ENCODE measurements around the gene BAG1.

BAG1 gene

DNA sequence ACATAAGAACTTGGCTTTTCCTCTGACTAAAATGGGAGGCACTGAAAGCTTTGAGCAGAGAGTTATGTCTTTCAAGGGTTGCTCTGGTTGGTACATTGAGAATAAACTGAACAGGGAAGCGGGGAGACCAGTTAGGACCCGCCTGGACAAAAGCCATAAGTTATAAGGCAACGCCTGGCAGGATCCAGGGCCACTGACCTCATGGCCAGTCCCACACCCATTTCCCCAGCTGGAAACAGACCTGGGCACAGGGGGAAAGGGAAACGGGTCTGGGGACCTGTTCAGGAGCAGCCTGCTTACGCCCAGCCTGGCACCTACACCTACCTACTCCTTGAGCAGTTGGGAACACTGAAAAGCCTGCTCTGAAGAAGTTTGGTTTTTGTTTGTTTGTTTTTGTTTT, 23.2 kb downstream of the BAG1 start:
- in situ Hi-C loops (cut with HindIII; ENCODE audit: low pct_ligation_motif_present, low sequenced_read_pairs): no loop called here
- H3K36me3 ChIP-seq (replicated peaks): no peaks in the 10 kb centered on the region
- H3K4me3 ChIP-seq (ENCODE audit: low read depth, low read length): no peak overlapping the region
- H3K27ac ChIP-seq: no peak overlapping the region
- H3K27me3 ChIP-seq (replicated peaks): no peaks in the 10 kb centered on the region
- no peak for DNase-seq
- TF ChIP-seq, protein P1, sequence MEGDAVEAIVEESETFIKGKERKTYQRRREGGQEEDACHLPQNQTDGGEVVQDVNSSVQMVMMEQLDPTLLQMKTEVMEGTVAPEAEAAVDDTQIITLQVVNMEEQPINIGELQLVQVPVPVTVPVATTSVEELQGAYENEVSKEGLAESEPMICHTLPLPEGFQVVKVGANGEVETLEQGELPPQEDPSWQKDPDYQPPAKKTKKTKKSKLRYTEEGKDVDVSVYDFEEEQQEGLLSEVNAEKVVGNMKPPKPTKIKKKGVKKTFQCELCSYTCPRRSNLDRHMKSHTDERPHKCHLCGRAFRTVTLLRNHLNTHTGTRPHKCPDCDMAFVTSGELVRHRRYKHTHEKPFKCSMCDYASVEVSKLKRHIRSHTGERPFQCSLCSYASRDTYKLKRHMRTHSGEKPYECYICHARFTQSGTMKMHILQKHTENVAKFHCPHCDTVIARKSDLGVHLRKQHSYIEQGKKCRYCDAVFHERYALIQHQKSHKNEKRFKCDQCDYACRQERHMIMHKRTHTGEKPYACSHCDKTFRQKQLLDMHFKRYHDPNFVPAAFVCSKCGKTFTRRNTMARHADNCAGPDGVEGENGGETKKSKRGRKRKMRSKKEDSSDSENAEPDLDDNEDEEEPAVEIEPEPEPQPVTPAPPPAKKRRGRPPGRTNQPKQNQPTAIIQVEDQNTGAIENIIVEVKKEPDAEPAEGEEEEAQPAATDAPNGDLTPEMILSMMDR (IDR thresholded peaks at IDR 0.05; ENCODE audit: low read depth, low read length, missing control alignments): no peak

DNA sequence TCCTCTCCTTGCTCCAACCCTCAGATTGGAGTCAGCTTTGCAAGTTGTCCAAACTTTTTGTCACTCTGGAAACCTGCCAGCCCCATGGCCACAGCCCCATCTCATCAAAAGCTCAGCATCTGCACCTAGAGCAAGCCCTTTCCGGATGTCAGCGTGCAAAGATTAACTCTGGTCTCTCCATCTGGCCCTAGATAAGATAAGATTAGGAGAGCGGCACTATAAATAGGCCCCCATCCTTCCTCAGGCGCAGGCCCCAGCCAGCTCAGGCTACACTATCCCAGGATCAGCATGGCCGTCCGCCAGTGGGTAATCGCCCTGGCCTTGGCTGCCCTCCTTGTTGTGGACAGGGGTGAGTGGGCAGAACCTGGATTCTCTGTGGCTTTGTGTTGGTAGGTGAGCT, 24.6 kb downstream of the BAG1 start, which contains the start of gene SPINK4:
Gene SPINK4 (plus strand): TSS at position 247 of the 400 bp plus-strand sequence. CDS start 42 bp downstream, at position 289.
- no peaks in the 10 kb centered on the region for H3K27me3 ChIP-seq (replicated peaks)
- in situ Hi-C loops (cut with HindIII; ENCODE audit: low pct_ligation_motif_present, low sequenced_read_pairs): no loop called here
- H3K4me3 ChIP-seq (ENCODE audit: low read depth, low read length): no peak within 1 kb of the TSS
- H3K36me3 ChIP-seq (replicated peaks): no peaks in the 10 kb centered on the region
- TF ChIP-seq, protein P1 (IDR thresholded peaks at IDR 0.05; ENCODE audit: low read depth, low read length, missing control alignments): no peak
- no peak within 1 kb of the TSS for H3K27ac ChIP-seq
- DNase-seq: no peak

DNA sequence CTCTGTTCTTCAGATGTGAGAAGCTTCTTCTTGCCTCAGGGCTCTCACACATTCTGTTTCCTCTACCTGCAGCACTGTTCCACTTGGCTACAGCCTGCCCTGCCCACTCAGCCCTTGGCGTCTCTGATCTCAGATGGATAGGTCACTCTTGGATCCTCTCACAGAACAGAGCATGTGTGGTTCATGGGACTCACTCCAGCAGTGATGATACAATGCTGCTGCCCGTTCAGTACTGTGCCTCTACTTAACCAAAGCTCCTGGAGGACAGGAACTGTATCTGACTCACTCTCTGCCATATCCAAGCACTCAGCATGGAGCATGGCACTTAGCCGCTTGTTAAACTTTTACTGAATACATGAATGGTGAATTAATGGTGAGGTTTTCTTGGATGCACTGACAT, 27.9 kb downstream of the BAG1 start:
- no peak for DNase-seq
- H3K27me3 ChIP-seq (replicated peaks): no peaks in the 10 kb centered on the region
- H3K36me3 ChIP-seq (replicated peaks): no peaks in the 10 kb centered on the region
- H3K4me3 ChIP-seq (ENCODE audit: low read depth, low read length): no peak overlapping the region
- H3K27ac ChIP-seq: no peak overlapping the region
- TF ChIP-seq, protein P1 (IDR thresholded peaks at IDR 0.05; ENCODE audit: low read depth, low read length, missing control alignments): no peak
- in situ Hi-C loops (cut with HindIII; ENCODE audit: low pct_ligation_motif_present, low sequenced_read_pairs): no loop called here

DNA sequence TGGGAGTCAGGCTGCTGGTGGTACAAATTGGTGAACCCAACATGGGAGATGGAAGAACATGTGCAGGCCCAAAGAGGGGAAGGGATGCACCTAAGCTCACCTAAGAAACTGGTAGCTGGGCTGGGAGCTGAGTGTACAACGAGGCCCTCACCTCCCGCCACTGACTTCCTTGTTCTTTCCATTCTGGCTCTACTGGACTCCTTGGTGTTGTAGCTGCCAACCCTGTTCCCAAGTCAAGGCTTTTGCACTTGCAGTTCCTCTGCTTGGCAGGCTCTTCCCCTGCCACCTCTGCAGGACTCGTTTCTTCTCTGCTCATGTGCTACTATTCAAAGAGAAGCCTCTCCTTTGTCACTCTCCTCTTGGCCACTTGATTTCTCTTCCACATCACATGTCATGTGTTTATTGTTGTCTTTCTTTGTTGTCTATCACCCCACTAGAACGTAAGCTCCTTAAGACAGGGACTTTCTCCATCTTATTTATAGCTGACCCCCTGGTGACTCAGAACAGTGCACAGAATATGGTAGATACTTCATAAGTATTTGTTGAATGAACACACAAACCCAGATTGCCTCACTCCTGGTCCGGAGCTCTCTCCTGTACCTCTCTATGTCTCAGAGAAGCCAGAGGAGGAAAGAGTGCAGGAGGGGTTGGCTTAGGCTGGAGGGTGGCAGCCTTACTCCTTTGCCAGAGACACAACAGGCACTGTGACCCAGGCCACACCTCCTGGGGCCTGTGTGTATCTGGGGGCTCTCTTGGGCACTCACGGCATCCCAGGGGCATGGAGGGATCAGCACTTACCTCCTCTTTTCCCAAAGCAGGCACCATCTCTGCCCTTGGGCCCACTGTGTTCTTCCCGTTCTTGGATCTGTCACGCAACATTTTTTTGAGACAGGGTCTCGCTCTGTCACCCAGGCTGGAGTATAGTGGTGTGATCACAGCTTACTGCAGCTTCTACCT, 29.7 kb downstream of the BAG1 start:
- Histone ChIP-seq H3K27me3 (replicated peaks) (no peaks in the 10 kb centered on the region), H3K36me3 (replicated peaks) (no peaks in the 10 kb centered on the region), H3K27ac (no peak overlapping the region), H3K4me3 (ENCODE audit: low read depth, low read length) (no peak overlapping the region)
- in situ Hi-C loops (cut with HindIII; ENCODE audit: low pct_ligation_motif_present, low sequenced_read_pairs): no loop called here
- peak; percentile 37 for DNase-seq
- TF ChIP-seq, protein P1 (IDR thresholded peaks at IDR 0.05; ENCODE audit: low read depth, low read length, missing control alignments): no peak

DNA sequence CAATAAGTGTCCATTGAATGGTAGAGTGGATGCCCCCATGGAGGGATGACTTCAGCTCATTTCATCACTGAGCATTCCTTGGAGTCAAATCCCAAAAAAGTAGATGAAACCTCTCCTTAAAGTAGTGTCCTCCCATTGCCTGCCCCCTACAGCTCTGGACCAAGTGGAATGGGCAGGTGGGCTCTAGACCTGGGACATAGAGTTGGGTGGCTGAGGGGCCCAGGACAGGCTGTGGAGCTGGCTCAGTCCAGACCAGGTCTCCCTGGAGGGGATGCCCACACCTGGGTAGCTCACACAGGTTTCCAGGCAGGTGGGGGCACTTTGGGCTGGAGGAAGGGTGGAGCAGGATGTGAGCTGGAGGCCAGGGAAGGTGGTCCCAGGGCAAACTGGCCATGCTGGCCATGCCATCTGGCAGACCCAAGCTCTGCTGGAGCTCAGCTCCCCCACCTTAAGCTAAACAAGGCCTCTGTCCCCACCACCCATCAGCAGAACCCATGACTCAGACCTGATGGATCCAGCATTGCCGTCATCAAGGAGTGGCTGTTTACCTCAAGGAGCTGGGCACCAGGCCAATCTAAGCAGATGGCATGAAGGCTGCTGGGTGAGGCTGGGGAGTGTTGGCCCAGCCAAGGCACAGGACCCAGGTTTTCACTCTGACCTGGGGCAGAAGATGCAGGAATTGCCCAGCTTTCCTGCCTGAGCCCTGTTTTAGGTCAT, 30.7 kb downstream of the BAG1 start:
- DNase-seq: peak; percentile 91
- TF ChIP-seq, protein P1 (IDR thresholded peaks at IDR 0.05; ENCODE audit: low read depth, low read length, missing control alignments): no peak
- Histone ChIP-seq H3K36me3 (replicated peaks) (no peaks in the 10 kb centered on the region), H3K27ac (no peak overlapping the region), H3K4me3 (ENCODE audit: low read depth, low read length) (no peak overlapping the region), H3K27me3 (replicated peaks) (no peaks in the 10 kb centered on the region)
- in situ Hi-C loops (cut with HindIII; ENCODE audit: low pct_ligation_motif_present, low sequenced_read_pairs): no loop called here
